ENCODE measurements around the gene TMEM167A.

DNA sequence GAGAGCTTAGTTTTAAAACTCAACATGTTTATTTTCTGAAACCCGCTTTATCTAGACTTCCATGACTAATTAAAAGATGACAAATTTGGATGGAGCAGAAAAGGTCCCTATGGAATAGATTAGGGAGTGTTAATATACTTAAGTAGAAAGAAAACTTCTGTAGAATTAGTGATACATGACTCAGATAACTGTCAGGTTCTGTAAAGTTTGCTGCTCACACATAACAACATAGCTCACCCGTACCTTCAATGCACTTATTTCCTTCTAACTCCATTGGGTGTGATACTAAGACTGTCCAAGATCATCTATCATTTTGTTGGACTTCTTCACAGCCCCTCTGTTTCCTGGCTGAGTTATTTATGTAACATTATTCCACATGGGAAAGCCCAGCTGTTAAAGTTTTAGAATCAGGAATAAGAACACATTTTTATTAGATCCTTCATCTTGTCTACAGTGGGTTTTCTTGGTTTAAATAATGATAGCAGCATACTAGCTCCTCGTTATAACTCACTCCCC is 27.8 kb downstream of the TMEM167A start:
- TF ChIP-seq SUZ12 (IDR thresholded peaks at IDR 0.05) (no peak), SP1 (IDR thresholded peaks at IDR 0.05) (no peak), BHLHE40 (IDR thresholded peaks at IDR 0.05; ENCODE audit: borderline replicate concordance) (no peak), L3MBTL2 (conservative IDR thresholded peaks at IDR 0.05) (no peak), FOXK2 (IDR thresholded peaks at IDR 0.05) (no peak), CTBP1 (IDR thresholded peaks at IDR 0.05; ENCODE audit: borderline replicate concordance) (no peak), LEF1 (IDR thresholded peaks at IDR 0.05; ENCODE audit: borderline replicate concordance) (no peak), TARDBP (IDR thresholded peaks at IDR 0.05) (no peak), HDGF (IDR thresholded peaks at IDR 0.05; ENCODE audit: borderline replicate concordance) (no peak), ARNT (IDR thresholded peaks at IDR 0.05) (no peak), ELF4 (IDR thresholded peaks at IDR 0.05) (no peak)
- TF ChIP-seq, protein P1, sequence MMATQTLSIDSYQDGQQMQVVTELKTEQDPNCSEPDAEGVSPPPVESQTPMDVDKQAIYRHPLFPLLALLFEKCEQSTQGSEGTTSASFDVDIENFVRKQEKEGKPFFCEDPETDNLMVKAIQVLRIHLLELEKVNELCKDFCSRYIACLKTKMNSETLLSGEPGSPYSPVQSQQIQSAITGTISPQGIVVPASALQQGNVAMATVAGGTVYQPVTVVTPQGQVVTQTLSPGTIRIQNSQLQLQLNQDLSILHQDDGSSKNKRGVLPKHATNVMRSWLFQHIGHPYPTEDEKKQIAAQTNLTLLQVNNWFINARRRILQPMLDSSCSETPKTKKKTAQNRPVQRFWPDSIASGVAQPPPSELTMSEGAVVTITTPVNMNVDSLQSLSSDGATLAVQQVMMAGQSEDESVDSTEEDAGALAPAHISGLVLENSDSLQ (IDR thresholded peaks at IDR 0.05), result no peak
